Memory B cell (primary cell): Measurements from ENCODE around the gene TMEM8B.
"Not testable (repeated sequence)": the region's sequence is repeated elsewhere in the genome, so short reads cannot be mapped to it uniquely, and the experiment has no call there.

Experiments
- ATAC-seq: fragments of 150-1000 bp; cut with Tn5 transposase; 2 replicates; pipeline ENCODE4 v1.10.0; 2021; ENCODE audit warnings: low read depth, mild to moderate bottlenecking, moderate library complexity
- DNase-seq, 2 donors: peaks; one replicate each; pipeline ENCODE4 v3.0.0; 2022; ENCODE audit warnings: low spot score in 2 of 2
- H3K27ac Mint-ChIP-seq: one replicate; pipeline ENCODE4 v1.8.0; 2022; ENCODE audit warnings: mild to moderate bottlenecking, moderate library complexity, mixed read lengths
- H3K27me3 Mint-ChIP-seq: one replicate; pipeline ENCODE4 v1.8.0; 2022; ENCODE audit warnings: mixed read lengths
- H3K36me3 Mint-ChIP-seq: one replicate; pipeline ENCODE4 v1.8.0; 2022; ENCODE audit warnings: mild to moderate bottlenecking, mixed read lengths
- H3K4me1 Mint-ChIP-seq: one replicate; pipeline ENCODE4 v1.8.0; 2022; ENCODE audit warnings: mixed read lengths
- H3K4me3 Mint-ChIP-seq: one replicate; pipeline ENCODE4 v1.8.0; 2022; ENCODE audit warnings: mild to moderate bottlenecking, moderate library complexity, mixed read lengths
- H3K9me3 Mint-ChIP-seq: one replicate; pipeline ENCODE4 v1.8.0; 2022; ENCODE audit warnings: mixed read lengths

Gene TMEM8B

DNA sequence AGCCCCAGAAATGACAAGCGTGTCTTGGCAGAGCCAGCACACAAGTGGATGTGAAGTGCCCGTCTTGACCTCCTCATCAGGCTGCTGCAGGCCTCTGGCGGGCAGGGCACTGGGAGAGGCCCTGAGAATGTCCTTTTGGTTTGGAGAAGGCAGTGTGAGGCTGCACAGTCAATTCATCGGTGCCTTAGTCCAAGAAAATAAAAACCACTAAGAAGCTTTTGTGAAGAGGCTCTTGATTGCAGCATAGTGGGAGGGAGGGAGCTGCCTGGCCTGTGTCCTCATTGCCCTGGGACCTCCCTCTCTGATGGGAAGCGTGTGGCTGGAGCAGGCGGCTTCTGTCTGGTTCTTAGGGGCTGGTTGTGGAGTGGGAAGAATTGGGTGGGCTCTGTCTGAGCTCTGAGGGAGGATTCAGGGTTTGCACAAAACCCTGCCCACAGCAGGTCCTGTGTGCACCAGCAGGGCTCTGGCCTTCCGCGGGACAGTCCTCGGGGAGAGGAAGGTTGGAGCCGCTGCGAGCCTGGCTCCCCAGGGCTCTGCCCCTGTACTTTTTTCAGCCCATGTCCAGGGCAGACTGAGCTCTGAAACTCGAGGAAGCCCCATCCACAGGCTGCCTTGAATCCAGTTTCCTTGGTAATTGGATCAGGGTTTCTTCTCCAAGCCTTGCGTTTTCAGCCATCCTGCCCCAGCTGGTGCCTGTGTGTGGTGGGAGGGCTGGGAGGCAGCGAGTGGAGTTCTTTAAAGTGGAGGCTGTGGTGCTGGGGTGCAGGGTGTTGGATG is 78.1 kb downstream of the TMEM8B start:
- no peak overlapping the region for H3K4me3 Mint-ChIP-seq
- no peaks in the 10 kb centered on the region for H3K9me3 Mint-ChIP-seq
- no peak overlapping the region for H3K27ac Mint-ChIP-seq
- ATAC-seq (no peak), DNase-seq (no peak)
- no peaks in the 10 kb centered on the region for H3K36me3 Mint-ChIP-seq
- H3K4me1 Mint-ChIP-seq: peaks cover 2% of the 10 kb centered on the region
- H3K27me3 Mint-ChIP-seq: peaks cover 18% of the 10 kb centered on the region

DNA sequence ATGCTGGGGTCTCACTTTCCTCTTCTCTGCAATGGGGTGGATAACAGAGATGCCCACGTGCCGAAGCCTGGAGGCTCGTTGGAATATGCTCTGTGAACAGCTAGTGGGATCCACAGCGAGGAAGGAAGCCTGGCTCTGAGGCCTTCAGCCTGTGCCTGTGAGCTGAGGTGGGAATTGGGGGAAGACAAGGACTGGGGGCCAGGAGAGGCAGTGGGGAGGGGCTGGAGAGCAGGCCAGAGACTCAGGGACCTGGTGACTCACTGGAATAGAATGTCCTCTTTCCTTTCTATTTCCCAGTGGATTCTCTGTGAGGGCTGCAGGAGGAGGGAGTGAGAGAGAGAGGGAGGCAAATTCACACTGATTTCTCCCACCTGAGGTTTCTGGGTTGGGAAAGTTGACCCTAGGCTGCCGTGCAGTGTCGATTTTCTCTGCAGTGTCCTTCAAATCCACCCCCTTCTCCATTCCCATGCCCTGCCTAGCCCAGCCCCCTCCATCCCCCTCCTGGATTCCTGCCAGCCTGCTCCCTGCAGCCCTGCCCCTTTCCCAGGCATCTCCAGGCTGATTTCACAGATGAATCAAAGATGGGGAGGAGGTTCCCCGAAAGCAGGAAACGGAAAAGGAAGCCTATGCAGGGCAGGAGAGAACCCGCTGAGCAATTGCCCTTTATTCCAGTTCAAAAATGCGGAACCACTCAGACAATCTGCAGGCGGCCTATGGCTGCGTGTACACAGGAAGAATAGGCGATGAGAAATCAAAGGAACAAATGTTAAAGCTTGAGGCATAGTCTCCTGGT is 78.9 kb downstream of the TMEM8B start:
- Mint-ChIP-seq H3K27ac (no peak overlapping the region), H3K27me3 (peaks cover 18% of the 10 kb centered on the region), H3K36me3 (no peaks in the 10 kb centered on the region), H3K4me3 (no peak overlapping the region), H3K9me3 (no peaks in the 10 kb centered on the region), H3K4me1 (peaks cover 2% of the 10 kb centered on the region)
- peak; percentile 32 for ATAC-seq
- no peak for DNase-seq

DNA sequence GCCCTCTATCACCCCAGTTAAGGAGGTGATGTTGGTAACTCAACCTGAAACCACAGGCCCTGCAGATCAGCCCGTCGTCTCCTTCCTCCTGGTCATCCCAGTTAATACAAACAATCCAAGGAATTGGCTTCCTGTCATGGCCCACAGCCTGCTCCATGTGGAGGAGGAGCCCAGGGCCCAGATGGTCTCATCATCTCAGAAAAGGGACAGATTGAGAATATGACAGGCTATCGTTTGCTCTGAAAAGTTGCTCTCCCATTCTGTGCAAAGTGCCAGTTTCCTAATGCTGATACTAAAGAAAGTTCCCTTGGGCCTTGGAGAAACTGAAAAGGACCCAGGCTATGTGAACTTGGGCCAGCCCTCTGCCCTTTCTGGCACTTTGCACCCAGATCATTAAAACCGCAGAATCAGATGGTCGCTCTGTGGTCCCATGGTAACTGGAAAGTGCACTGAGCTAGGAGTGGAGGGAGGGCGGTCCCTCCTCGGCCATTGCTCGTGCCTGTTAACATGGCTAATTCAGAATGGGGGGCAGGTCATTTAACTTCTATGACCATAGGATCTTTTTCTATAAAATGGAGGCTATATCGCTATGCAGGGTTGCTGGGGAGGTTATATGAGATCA is 79.6 kb downstream of the TMEM8B start:
- Mint-ChIP-seq H3K4me3 (no peak overlapping the region), H3K36me3 (no peaks in the 10 kb centered on the region), H3K4me1 (peaks cover 2% of the 10 kb centered on the region), H3K27ac (no peak overlapping the region), H3K9me3 (no peaks in the 10 kb centered on the region), H3K27me3 (peaks cover 18% of the 10 kb centered on the region)
- no peak for DNase-seq
- ATAC-seq: no peak

DNA sequence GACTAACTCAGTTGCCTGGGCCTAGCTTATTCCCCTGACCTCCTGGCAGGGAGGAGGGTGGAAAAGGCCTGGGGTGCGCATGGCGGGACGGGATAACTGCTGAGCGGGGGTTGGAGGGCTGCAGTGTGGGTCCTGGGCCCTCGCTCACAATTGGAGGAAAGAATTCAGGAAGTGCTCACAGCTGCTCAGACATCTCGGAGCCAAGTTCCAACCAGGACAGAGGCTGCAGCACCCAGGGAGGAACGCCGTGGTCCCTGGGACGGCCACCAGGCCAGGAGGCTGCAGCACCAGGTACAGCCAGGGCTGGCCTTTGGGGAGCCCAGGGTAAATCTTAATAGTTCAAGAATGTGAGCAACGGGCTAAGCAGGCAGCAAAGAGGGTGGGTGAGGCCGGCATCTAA is 80.2 kb downstream of the TMEM8B start, which contains the start of gene SPAAR:
SPAAR (plus strand) TSS at position 217 of the 400 bp plus-strand sequence. CDS start 974 bp downstream, outside the sequence.
- ATAC-seq (no peak), DNase-seq (no peak)
- Mint-ChIP-seq H3K36me3 (no peaks in the 10 kb centered on the region), H3K4me1 (peaks cover 2% of the 10 kb centered on the region), H3K9me3 (no peaks in the 10 kb centered on the region), H3K27ac (no peak within 1 kb of the TSS), H3K4me3 (no peak within 1 kb of the TSS), H3K27me3 (peaks cover 18% of the 10 kb centered on the region)

DNA sequence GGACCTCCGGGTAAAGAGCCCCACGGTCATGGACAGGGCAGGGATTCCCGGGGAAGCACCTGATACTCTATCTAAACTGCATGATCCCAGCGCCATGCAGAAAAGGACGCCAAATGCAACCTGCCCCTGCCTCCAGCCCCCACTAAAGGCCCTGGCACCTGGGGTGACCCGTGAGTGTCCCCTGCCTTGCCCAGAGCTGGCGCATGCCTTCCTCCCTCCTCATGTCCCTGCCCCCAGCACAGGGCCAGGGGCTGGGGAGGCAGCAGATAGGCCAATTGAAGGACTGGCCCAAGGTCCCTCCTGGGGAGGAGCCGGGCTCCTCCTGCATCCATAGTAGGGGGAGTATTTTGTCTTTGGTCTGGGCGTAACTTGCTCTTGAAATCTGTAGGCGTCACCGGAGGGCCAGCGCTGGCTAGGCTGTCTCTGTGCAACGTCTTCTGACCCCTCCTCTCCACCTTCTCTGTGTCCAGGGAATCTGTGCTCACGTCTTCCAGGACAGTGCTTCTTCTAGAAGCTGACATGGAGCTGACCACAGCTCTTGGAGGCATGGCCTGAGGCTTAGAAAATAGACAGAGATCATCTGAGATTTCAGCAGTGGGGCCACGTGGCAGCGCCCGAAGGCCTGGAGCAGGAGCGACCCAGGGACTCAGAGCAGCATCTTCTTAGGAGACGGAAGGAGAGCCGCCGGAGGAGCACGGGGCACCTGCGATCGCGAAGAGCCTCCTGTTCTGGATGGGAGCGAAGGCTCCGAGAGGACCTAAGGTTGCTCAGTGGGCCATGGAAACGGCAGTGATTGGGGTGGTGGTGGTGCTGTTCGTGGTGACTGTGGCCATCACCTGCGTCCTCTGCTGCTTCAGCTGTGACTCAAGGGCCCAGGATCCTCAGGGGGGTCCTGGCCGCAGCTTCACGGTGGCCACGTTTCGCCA is 80.9 kb downstream of the TMEM8B start:
- Mint-ChIP-seq H3K4me3 (no peak overlapping the region), H3K4me1 (peaks cover 2% of the 10 kb centered on the region), H3K9me3 (no peaks in the 10 kb centered on the region), H3K27me3 (peaks cover 18% of the 10 kb centered on the region), H3K36me3 (no peaks in the 10 kb centered on the region), H3K27ac (no peak overlapping the region)
- ATAC-seq: no peak
- DNase-seq: no peak

DNA sequence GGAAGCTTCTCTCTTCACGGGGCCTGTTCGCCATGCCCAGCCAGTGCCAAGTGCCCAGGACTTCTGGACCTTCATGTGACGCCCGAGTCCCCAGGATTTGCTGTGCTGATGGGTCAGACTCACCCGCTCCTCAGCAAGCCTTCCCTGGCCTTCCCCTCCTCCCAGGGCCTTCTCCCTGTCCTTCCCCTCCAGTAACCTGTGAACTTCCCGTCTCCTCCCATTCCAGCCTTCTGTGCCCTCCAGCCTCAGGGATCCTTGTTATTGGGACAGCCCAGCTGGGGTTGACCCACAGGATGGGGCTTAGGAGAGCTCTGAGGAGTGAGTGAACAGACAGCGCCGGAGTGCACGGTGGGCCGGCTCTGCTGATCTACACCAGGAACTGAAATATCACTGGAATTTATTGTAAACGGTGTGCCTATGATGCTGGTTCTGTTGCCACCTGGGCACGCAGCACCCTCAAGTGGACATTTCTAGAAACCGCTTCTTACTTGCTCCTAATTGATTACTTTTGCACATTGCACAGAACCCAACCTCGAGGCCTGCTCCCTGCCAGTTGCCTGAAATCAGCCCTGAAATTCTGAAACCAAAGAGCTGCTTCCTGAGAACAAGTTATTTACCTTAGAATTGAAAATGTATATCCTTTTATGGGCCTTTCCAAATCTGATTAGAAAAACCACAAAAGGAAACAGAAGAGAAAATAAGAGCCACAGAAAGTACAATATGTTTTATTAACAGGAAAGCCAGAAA is 81.8 kb downstream of the TMEM8B start:
- H3K36me3 Mint-ChIP-seq: no peaks in the 10 kb centered on the region
- H3K27ac Mint-ChIP-seq: no peak overlapping the region
- H3K9me3 Mint-ChIP-seq: no peaks in the 10 kb centered on the region
- peaks cover 2% of the 10 kb centered on the region for H3K4me1 Mint-ChIP-seq
- ATAC-seq (peak; percentile 51), DNase-seq (no peak)
- peaks cover 18% of the 10 kb centered on the region for H3K27me3 Mint-ChIP-seq
- H3K4me3 Mint-ChIP-seq: no peak overlapping the region

DNA sequence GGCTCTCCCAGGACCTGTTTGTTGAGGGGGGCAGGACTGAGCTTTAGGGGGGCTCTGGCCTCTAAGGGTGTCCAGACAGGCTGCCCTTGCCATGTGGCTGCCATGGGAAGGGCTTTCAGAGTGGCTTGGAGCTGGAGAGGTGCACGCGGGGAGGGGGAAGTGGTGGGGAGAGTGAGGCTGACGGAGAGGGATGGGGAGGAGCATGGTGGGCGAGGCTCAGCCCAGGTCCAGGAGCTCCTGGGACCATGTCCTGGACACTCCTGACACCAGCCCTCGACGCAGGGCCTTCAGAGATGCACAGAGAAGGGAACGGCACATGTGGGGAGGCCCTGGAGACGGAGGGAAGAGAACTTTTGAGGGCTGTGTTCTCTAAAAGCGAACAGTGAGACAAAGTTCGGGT is 82.7 kb downstream of the TMEM8B start:
- Mint-ChIP-seq H3K4me1 (peaks cover 2% of the 10 kb centered on the region), H3K4me3 (no peak overlapping the region), H3K36me3 (no peaks in the 10 kb centered on the region), H3K27me3 (peaks cover 15% of the 10 kb centered on the region), H3K27ac (no peak overlapping the region), H3K9me3 (no peaks in the 10 kb centered on the region)
- DNase-seq (no peak), ATAC-seq (no peak)

DNA sequence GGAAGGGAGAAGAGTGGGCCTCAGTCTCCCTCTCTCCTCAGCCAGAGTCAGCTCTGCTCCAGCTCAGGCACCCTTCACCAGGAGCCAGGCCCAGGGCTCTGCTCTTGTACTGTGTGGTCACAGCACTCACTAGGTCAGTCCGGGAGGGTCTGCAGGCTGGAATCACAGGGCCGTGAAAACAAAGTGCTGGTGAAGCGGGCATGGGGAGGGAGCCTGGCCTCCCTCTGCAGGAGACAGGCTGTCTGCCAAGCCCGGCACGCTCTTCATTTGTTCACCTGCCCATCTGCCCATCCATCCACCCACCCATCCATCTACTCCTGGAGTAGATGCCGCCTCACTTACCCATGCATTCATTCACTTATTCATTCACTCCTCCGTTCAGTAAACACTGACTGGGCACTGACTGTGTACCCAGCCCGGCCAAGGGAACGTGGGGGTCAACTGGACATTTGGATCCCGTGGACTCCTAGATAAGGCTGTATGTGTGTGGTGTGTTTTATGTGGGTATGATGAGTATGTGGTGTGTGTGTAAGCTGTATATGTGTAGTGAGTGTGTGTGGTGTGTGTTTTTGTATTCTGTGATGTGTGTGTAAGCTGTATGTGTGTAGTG is 83.9 kb downstream of the TMEM8B start:
- no peak overlapping the region for H3K4me3 Mint-ChIP-seq
- no peaks in the 10 kb centered on the region for H3K9me3 Mint-ChIP-seq
- no peak for ATAC-seq
- H3K27me3 Mint-ChIP-seq: peaks cover 13% of the 10 kb centered on the region
- H3K27ac Mint-ChIP-seq: no peak overlapping the region
- no peak for DNase-seq
- H3K4me1 Mint-ChIP-seq: peaks cover 2% of the 10 kb centered on the region
- H3K36me3 Mint-ChIP-seq: no peaks in the 10 kb centered on the region

DNA sequence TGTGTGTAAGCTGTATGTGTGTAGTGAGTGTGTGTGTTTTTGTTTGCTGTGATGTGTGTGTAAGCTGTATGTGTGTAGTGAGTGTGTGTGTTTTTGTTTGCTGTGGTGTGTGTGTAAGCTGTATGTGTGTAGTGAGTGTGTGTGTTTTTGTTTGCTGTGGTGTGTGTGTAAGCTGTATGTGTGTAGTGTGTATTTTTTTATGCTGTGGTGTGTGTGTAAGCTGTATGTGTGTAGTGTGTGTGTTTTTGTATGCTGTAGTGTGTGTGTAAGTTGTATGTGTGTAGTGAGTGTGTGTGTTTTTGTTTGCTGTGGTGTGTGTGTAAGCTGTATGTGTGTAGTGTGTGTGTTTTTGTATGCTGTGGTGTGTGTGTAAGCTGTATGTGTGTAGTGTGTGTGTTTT is 84.4 kb downstream of the TMEM8B start:
- ATAC-seq, H3K4me3 Mint-ChIP-seq, H3K4me1 Mint-ChIP-seq, H3K36me3 Mint-ChIP-seq, H3K9me3 Mint-ChIP-seq, H3K27ac Mint-ChIP-seq, DNase-seq: not testable (repeated sequence)
- peaks cover 13% of the 10 kb centered on the region for H3K27me3 Mint-ChIP-seq

DNA sequence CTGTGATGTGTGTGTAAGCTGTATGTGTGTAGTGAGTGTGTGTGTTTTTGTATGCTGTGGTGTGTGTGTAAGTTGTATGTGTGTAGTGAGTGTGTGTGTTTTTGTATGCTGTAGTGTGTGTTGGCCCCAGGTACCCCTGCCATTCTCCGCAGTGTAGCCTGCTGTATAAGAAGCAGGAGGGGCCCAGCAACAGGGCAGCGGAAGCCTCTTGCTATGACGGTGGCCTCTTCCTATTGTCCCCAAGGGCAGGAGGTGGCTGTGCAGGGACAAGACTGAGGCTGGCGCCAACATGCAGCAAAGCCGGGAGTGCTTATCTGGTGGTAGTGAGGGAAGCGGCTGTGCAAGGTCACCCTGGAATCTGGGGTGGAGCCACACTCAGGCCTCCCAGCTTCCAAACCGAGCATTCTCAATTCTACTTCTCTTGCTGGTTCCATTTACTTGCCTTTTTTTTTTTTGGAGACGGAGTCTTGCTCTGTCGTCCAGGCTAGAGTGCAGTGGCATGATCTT is 85.3 kb downstream of the TMEM8B start:
- no peaks in the 10 kb centered on the region for H3K36me3 Mint-ChIP-seq
- peaks cover 2% of the 10 kb centered on the region for H3K4me1 Mint-ChIP-seq
- H3K4me3 Mint-ChIP-seq: no peak overlapping the region
- no peak overlapping the region for H3K27ac Mint-ChIP-seq
- H3K27me3 Mint-ChIP-seq: peaks cover 6% of the 10 kb centered on the region
- H3K9me3 Mint-ChIP-seq: no peaks in the 10 kb centered on the region
- ATAC-seq: peak; percentile 41
- no peak for DNase-seq
